ACC112 (cell line): ENCODE data around the gene NFKB2.
A peak's percentile ranks its signal among the peaks of the same experiment; 100 is the strongest.

Experiments used
- H2AFZ ChIP-seq: fragments of 200-600 bp; sonication (generic); one replicate; pipeline ENCODE4 v1.6.0; 2017; ENCODE audit warnings: antibody characterized with exemption, low read length; ENCODE audit not compliant: unreplicated experiment
- H3K27ac ChIP-seq: fragments of 200-600 bp; sonication (generic); 2 replicates; pipeline ENCODE4 v1.5.1; 2014; ENCODE audit warnings: low read depth, mild to moderate bottlenecking, antibody characterized with exemption, low read length, moderate library complexity
- H3K27me3 ChIP-seq: fragments of 200-600 bp; sonication (generic); 2 replicates; pipeline ENCODE4 v1.6.1; 2014; ENCODE audit warnings: mild to moderate bottlenecking, antibody characterized with exemption, low read length, moderate library complexity, mixed read lengths; ENCODE audit not compliant: insufficient read depth
- H3K36me3 ChIP-seq: fragments of 200-600 bp; sonication (generic); 2 replicates; pipeline ENCODE4 v1.6.1; 2016; ENCODE audit warnings: mild to moderate bottlenecking, antibody characterized with exemption, low read length, moderate library complexity, mixed read lengths; ENCODE audit not compliant: insufficient read depth
- H3K4me1 ChIP-seq: fragments of 200-600 bp; sonication (generic); one replicate; pipeline ENCODE4 v1.6.1; 2016; ENCODE audit warnings: low read length, mixed read lengths; ENCODE audit not compliant: insufficient read depth, unreplicated experiment, control insufficient read depth
- H3K4me3 ChIP-seq: fragments of 200-600 bp; sonication (generic); 2 replicates; pipeline ENCODE4 v1.5.1; 2014; ENCODE audit warnings: mild to moderate bottlenecking, low read depth, low read length
- H3K79me2 ChIP-seq: fragments of 200-600 bp; sonication (generic); one replicate; pipeline ENCODE4 v1.6.0; 2016; ENCODE audit warnings: low read length; ENCODE audit not compliant: control insufficient read depth, unreplicated experiment, insufficient read depth

NFKB2 gene

GRCh38 chr10:102394801-102395399, 605 bp upstream of the NFKB2 start:
- Histone ChIP-seq H3K27ac (peak overlapping the region; percentile 95), H3K4me1 (peaks cover 13% of the 10 kb centered on the region), H3K36me3 (no peaks in the 10 kb centered on the region), H3K4me3 (peak overlapping the region; percentile 95), H3K79me2 (peaks cover 10% of the 10 kb centered on the region), H3K27me3 (no peaks in the 10 kb centered on the region), H2AFZ (peak overlapping the region; percentile 8)

- no peaks in the 10 kb centered on the region for H3K36me3 ChIP-seq
- no peak overlapping the region for H2AFZ ChIP-seq
- peak overlapping the region; percentile 95; the same call in 1 of the 2 replicates for H3K27ac ChIP-seq
- H3K79me2 ChIP-seq, result peaks cover 10% of the 10 kb centered on the region
- H3K27me3 ChIP-seq, result no peaks in the 10 kb centered on the region
- H3K4me1 ChIP-seq, result peaks cover 13% of the 10 kb centered on the region
- peak overlapping the region; percentile 95 for H3K4me3 ChIP-seq
Observed at GRCh38 chr10:102396317-102396650, 779 bp downstream of the NFKB2 start.

GRCh38 chr10:102396730-102397151, 1.2 kb downstream of the NFKB2 start:
- Histone ChIP-seq H3K79me2 (peaks cover 10% of the 10 kb centered on the region), H3K27ac (peak overlapping the region; percentile 95; the same call in 1 of the 2 replicates), H3K4me3 (peak overlapping the region; percentile 95), H3K27me3 (no peaks in the 10 kb centered on the region), H2AFZ (no peak overlapping the region), H3K36me3 (no peaks in the 10 kb centered on the region), H3K4me1 (peaks cover 17% of the 10 kb centered on the region)

GRCh38 chr10:102397222-102398171, 2.0 kb downstream of the NFKB2 start:
- peaks cover 10% of the 10 kb centered on the region for H3K79me2 ChIP-seq
- peaks cover 21% of the 10 kb centered on the region for H3K4me1 ChIP-seq
- H2AFZ ChIP-seq, result no peak overlapping the region
- peak overlapping the region; percentile 95; the same call in 1 of the 2 replicates for H3K4me3 ChIP-seq
- no peak overlapping the region for H3K27ac ChIP-seq
- no peaks in the 10 kb centered on the region for H3K36me3 ChIP-seq
- H3K27me3 ChIP-seq, result no peaks in the 10 kb centered on the region

- Histone ChIP-seq H3K36me3 (no peaks in the 10 kb centered on the region), H3K27ac (no peak overlapping the region), H3K27me3 (no peaks in the 10 kb centered on the region), H3K4me1 (peaks cover 21% of the 10 kb centered on the region), H2AFZ (no peak overlapping the region), H3K79me2 (peaks cover 10% of the 10 kb centered on the region), H3K4me3 (no peak overlapping the region; the same call in 1 of the 2 replicates)
Observed at GRCh38 chr10:102398172-102399020, 2.9 kb downstream of the NFKB2 start.

GRCh38 chr10:102399217-102400021, 3.9 kb downstream of the NFKB2 start:
- peak overlapping the region; percentile 60 for H3K4me3 ChIP-seq
- H2AFZ ChIP-seq, result no peak overlapping the region
- H3K36me3 ChIP-seq, result no peaks in the 10 kb centered on the region
- H3K79me2 ChIP-seq, result peaks cover 10% of the 10 kb centered on the region
- H3K27ac ChIP-seq, result no peak overlapping the region
- peaks cover 21% of the 10 kb centered on the region for H3K4me1 ChIP-seq
- no peaks in the 10 kb centered on the region for H3K27me3 ChIP-seq

- Histone ChIP-seq H2AFZ (no peak overlapping the region), H3K4me3 (no peak overlapping the region), H3K4me1 (peaks cover 21% of the 10 kb centered on the region), H3K27ac (no peak overlapping the region), H3K79me2 (peaks cover 10% of the 10 kb centered on the region), H3K27me3 (no peaks in the 10 kb centered on the region), H3K36me3 (no peaks in the 10 kb centered on the region)
Observed at GRCh38 chr10:102400076-102400475, 4.6 kb downstream of the NFKB2 start.

- no peak overlapping the region for H2AFZ ChIP-seq
- peaks cover 21% of the 10 kb centered on the region for H3K4me1 ChIP-seq
- no peak overlapping the region for H3K4me3 ChIP-seq
- no peaks in the 10 kb centered on the region for H3K27me3 ChIP-seq
- H3K79me2 ChIP-seq, result peaks cover 10% of the 10 kb centered on the region
- H3K27ac ChIP-seq, result no peak overlapping the region
- no peaks in the 10 kb centered on the region for H3K36me3 ChIP-seq
Observed at GRCh38 chr10:102400598-102401341, 5.3 kb downstream of the NFKB2 start.

- Histone ChIP-seq H3K4me1 (peaks cover 19% of the 10 kb centered on the region), H3K79me2 (peaks cover 5% of the 10 kb centered on the region), H3K4me3 (no peak overlapping the region), H3K27me3 (no peaks in the 10 kb centered on the region), H3K36me3 (no peaks in the 10 kb centered on the region), H3K27ac (no peak overlapping the region), H2AFZ (no peak overlapping the region)
Observed at GRCh38 chr10:102401342-102401654, 5.8 kb downstream of the NFKB2 start.
